HG03060 (cell line): ENCODE measurements around the gene ST6GAL1.
"Not testable (repeated sequence)": the region's sequence is repeated elsewhere in the genome, so short reads cannot be mapped to it uniquely, and the experiment has no call there.

ENCODE experiments used
- ATAC-seq: cut with Tn5 transposase; IDR thresholded peaks from one replicate; pipeline ENCODE4 v1.9.1; 2021; ENCODE audit warnings: low read depth, moderate number of reproducible peaks; ENCODE audit not compliant: unreplicated experiment

The ST6GAL1 gene

DNA sequence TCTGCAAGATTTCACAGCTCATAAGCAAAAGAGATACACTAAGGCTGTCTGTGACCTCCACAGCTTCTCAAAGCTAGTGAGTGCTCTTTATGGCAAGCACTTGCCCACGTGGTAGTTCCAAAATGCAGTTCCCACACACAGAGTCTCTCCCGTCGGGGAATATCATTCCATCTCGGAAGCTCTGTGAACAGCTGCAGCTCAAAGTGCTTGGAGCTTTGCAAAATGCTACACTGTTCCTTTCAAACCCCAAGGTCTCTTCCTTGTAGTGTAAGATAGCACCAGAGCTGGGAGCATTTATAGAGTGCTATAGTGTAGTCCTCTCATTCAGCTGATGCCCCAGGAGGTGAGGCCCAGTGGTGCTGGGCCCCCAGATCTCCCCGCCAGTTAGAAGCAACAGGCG lies 36.1 kb downstream of the ST6GAL1 start:
- ATAC-seq: no peak

GRCh38 chr3:186967236-186967635 lies 36.9 kb downstream of the ST6GAL1 start:
- ATAC-seq: not testable (repeated sequence)

DNA sequence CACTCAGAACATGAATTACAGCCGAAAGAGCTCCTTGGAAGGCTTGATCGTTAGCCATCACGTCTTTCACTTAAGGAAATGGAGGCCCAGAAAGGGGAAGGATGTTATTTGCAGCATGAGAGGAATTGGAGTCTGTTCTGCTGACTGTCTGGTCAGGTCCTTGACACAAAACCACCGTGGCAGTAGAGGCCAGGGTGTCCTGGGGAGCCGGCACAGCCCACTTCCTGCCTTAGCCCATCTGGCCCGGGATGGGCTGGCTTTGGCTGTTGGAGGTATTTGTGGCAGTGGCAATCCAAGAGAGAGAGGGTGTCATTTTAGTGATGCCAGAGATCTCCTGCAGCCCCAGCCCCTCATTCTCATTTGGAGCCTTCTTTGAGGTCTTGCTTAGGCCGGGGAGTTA lies 37.4 kb downstream of the ST6GAL1 start:
- ATAC-seq: no peak

GRCh38 chr3:186969607-186970006 lies 39.3 kb downstream of the ST6GAL1 start:
- no peak for ATAC-seq

GRCh38 chr3:186971106-186971505 lies 40.8 kb downstream of the ST6GAL1 start:
- not testable (repeated sequence) for ATAC-seq

GRCh38 chr3:186971578-186971977 lies 41.3 kb downstream of the ST6GAL1 start:
- ATAC-seq: no peak

DNA sequence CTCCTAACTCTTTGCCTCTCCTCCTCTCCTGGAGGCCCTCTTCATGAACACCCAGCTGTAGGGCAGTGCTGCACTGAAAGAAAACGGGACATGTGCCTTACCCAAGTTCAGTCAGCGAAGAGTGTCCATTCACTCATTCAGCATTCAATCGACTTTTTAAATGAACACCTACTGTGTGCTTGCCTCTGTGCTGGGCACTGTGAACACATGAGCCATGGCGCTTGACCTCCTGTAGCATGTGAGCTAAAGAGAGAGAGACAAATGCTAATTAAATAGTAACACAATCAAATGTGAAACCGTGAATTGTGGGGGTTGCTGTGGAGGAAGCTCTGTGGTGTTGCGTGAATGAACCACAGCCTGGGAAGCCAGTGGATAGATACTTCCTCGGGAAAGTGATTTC lies 43.4 kb downstream of the ST6GAL1 start:
- no peak for ATAC-seq

- ATAC-seq: no peak
Measured at GRCh38 chr3:186974824-186975313, 44.5 kb downstream of the ST6GAL1 start.

GRCh38 chr3:186975726-186976125 lies 45.4 kb downstream of the ST6GAL1 start:
- no peak for ATAC-seq

DNA sequence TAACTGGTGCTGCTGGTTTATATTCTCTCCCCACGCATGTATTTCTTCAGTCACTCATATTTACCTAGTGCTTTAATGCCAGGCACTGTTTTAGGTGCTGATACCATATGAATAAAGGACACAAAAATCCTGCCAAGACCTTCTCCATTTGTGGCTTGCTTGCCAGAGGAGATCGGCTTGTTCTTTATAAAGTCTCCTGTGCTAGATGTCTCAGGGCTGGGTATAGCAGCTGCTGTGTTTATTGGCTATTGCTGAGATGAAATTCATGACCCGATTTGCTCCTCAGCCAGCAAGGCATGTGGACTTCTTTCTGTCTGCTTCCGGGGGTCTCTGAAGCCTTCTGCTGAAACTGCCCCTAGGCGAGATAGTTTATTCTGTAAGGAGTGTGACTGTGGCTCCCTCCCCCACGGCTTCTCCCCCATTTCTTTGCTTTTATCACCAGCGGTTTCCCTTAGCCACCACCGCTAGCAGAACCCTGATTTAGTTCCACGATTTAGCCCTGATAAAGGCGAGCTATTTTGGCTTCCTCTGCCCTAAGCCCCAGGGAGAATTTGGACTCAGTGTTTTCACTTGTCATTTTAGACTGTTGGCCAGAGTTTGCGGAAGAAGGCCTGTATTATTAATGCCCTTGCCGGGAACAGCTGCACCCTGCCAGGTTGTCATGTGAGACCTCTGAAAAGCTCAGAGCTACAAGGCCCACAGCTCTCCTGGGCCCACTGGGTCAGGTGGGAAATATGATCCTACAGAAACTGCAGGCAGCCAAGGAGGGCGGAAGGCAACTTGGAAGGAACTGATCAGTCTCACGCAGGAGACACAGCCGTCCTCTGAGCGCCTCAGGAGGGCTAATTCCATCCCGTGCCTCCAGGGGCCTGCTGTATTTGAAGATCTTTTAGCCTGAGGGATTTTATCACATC lies 46.8 kb downstream of the ST6GAL1 start:
- no peak for ATAC-seq

GRCh38 chr3:186978712-186979111 lies 48.4 kb downstream of the ST6GAL1 start:
- ATAC-seq: no peak

DNA sequence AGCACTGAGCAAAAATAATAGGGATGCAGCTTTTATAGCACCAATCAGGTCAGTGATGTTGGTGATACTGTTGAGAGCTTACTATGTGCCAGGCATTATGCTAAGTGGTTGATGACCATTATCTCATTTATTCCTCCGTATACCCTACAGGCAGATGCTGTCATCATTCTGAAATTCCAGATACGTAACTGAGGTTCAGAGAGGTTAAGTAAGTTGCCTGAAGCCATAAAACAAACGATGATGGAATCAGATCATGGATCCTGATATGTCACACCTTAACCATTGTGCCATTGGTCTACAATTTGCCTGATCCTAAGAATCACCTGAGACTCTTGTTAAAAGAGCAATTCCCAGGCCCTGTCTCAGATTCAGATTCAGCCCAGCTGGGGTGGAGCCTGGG lies 49.5 kb downstream of the ST6GAL1 start:
- ATAC-seq: no peak

GRCh38 chr3:186980989-186981388 lies 50.7 kb downstream of the ST6GAL1 start:
- no peak for ATAC-seq

DNA sequence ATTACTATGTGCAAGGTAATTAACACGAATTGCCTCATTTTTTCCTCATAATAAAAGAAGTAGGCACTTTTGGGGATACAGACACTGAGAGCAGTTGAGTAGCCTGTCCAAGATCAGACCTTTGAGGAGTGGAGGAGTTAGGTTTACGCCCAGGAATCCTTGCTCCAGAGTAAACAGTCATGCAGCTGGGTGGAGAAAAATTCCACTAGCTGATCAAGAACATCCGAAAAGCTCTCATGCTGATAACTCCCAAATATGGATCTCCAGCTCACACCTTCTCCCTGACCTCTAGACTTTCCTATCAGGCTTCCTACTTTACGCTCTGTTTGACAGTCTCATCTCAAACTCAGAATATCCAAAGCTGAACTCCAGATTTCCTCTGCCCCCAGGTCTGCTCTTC lies 53.3 kb downstream of the ST6GAL1 start:
- ATAC-seq: no peak

GRCh38 chr3:186984064-186984463 lies 53.7 kb downstream of the ST6GAL1 start:
- no peak for ATAC-seq

DNA sequence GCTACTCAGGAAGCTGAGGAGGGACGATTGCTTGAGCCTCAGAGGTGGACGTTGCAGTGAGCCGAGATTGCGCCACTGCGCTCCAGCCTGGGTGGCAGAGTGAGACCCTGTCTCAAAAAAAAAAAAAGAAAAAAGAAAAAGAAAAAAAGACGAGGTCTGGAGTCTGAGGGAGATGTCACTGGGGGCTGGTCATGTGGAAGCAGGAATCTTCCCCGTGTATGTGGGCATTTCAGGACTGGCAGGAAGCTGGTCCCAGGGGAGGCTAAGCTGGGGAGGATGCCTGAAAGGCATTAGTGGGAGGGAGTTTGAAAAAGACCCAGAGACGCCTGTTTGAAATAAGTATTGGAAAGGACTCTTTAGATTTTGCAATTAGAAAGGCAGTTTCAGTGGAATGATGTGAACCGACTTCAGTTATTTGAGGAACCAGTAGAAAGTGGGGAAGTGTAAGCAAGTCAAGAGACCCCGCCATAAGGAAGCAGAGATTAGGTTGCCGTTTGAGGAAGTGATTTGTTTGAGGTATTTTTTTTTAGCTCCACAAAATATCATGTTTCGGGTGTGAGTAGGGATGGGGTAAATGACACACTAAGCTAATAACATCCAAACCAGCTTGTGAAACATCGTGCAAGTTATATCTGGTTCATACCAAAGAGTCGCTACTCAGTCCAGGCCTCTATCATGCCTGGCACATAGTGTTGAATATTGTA lies 55.5 kb downstream of the ST6GAL1 start:
- ATAC-seq: peak; percentile 34

- ATAC-seq: no peak
Measured at GRCh38 chr3:186986406-186986805, 56.1 kb downstream of the ST6GAL1 start.

DNA sequence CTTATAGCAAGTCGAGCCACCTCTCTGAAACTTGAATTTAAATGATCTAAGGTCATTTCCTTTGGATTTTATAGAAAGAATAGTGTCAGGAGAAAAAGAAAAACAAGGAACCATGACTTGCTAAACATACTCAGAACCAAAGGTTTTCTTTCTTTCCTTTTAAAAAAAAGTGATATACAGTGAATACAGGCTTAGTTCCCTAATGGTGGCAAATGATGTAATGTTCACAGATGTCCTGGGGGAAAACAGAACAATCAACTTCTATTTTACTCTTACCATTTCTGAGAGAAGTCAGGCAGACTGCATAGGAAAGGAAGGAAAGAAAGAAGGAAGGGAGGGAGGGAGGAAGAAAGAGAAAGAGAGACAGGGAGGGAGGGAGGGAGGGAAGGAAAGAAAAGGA lies 56.5 kb downstream of the ST6GAL1 start:
- no peak for ATAC-seq

DNA sequence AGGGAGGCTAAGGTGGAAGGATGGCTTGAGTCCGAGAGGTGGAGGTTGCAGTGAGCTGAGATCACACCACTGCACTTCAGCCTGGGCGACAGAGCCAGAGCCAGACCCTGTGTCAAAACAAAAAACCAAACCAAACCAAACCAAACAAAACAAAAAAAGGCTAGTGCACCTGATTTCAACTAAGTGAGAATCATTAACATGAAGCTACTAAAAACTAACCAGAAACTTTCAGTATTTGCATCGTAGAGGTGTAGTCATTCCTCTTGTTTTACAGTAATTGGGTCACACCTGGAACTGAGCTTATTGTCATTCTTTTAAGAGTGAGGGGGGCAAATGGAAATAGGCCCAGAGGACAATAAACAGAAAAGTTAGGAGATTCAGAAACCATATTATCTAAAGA lies 58.5 kb downstream of the ST6GAL1 start:
- ATAC-seq: peak; percentile 82

- no peak for ATAC-seq
Measured at GRCh38 chr3:186989429-186989828, 59.1 kb downstream of the ST6GAL1 start.

DNA sequence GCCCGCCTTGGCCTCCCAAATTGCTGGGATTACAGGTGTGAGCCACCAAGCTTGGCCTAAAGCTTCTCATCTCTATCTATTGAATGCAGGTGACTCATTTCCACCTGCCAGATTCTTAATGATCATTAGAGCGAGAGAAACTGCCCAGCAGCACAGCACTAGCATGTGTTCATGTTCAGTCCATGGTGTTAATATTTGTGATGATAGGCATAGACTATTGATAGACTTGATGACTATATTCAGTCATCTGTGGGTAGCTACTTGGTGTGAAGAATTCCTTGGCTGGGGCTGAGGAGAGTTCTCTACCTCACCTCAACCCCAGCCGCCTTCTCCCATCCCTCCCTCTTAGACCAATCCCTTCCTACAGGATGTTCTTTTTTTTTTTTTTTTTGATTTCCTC lies 60.0 kb downstream of the ST6GAL1 start:
- ATAC-seq: no peak

DNA sequence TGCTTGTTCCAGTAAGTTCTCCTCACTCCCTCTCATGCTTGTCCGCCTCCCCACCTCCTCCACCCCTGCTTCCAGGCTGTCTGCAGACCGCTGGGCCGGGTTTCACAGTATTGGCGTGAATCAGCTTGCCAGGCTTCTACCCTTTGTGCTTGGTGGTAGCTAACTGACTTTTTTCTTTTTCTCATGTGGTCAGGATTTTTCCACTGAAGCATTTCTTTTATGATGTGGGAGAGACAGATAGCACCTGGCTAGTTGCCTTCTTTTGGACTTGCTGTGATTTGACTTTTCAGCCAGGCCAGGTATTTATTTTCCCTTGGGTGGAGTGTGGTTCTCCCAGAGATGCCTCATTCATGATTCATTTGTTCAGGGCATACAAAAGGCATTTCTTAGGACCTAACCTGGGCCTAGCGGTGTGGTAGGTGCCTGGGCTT lies 60.6 kb downstream of the ST6GAL1 start:
- ATAC-seq: no peak
